Body of pancreas (tissue), 4 donors: Measurements from ENCODE around the gene PRDX6. TPM values are rescaled to one million over a fixed set of nuclear protein-coding genes. Genes with fewer than 3 reads are reported as not detected.
"Not testable (repeated sequence)": the region's sequence is repeated elsewhere in the genome, so short reads cannot be mapped to it uniquely, and the experiment has no call there.

Experiments used
- ATAC-seq: fragments of 150-250 bp; one replicate; pipeline ENCODE4 v1.9.1; 2016
- DNase-seq, 4 donors: peaks; one replicate each; pipeline ENCODE4 v3.0.0-alpha.2; 2019
- H3K27ac ChIP-seq, 4 donors: fragments of 200-600 bp; sonication (generic); 1 replicate in 3 of 4; 2 replicates in 1 of 4; pipeline versions ENCODE4 v1.5.1 to v1.6.1; 2016 to 2019; ENCODE audit warnings: mild to moderate bottlenecking in 1 of 4, mixed read lengths in 1 of 4, moderate library complexity in 1 of 4
- H3K27me3 ChIP-seq, 2 donors: fragments of 200-600 bp; sonication (generic); one replicate each; pipeline ENCODE4 v1.6.0; 2016; ENCODE audit warnings: mild to moderate bottlenecking in 1 of 2
- H3K36me3 ChIP-seq, 2 donors: fragments of 200-600 bp; sonication (generic); replicated peaks in 1 of 2; 2 replicates each; pipeline ENCODE4 v1.5.1; 2016; ENCODE audit warnings: low read depth in 2 of 2; ENCODE audit not compliant: insufficient read depth in 1 of 2
- H3K4me1 ChIP-seq: fragments of 200-600 bp; sonication (generic); one replicate; pipeline ENCODE4 v1.6.0; 2016
- H3K4me3 ChIP-seq, 2 donors: fragments of 200-600 bp; sonication (generic); 1 replicate in 1 of 2; 2 replicates in 1 of 2; pipeline ENCODE4 v1.5.1; 2016 to 2019
- H3K9me3 ChIP-seq, 3 donors: fragments of 200-600 bp; sonication (generic); 1 replicate in 2 of 3; 2 replicates in 1 of 3; pipeline ENCODE4 v1.5.1; 2016
- CTCF ChIP-seq, 7 experiments: fragments of 450-650 bp in 4 of 7; fragments of 200-600 bp in 3 of 7; sonication (generic) in 3 of 7; IDR thresholded peaks; one replicate each; pipeline ENCODE4 v1.5.1; 2016 to 2019; ENCODE audit warnings: antibody characterized with exemption in 7 of 7
- POLR2A ChIP-seq, 3 donors: fragments of 450-650 bp; IDR thresholded peaks; one replicate each; pipeline ENCODE4 v1.6.1; 2016; ENCODE audit warnings: antibody characterized with exemption in 3 of 3, mild to moderate bottlenecking in 2 of 3
- WGBS, 2 donors: methylation state at CpG; one replicate each; pipeline ENCODE4 v1.1.5; 2017; 5-methylcytosine and 5-hydroxymethylcytosine counted together
- intact Hi-C: fragments of 100-400 bp; cut with DNase I; formaldehyde crosslinking; loops from one replicate; pipeline ENCODE4 v1.15.1; 2023
- total RNA-seq, 2 donors: library from RNA; depleted of rRNA; stranded (reverse); fragments of >200 nt; gene quantifications; one replicate each; pipeline ENCODE4 v1.1.0, GENCODE V29; 2016

PRDX6 gene
- total RNA-seq, 2 donors from 2014 or later, result 64.1 to 222 TPM

- DNase-seq (no peak), ATAC-seq (no peak)
- no peaks in the 10 kb centered on the region for H3K27me3 ChIP-seq
- TF ChIP-seq CTCF (IDR thresholded peaks at IDR 0.05) (no peak), POLR2A (IDR thresholded peaks at IDR 0.05) (no peak)
- no peaks in the 10 kb centered on the region for H3K4me1 ChIP-seq
- H3K9me3 ChIP-seq, result no peaks in the 10 kb centered on the region
- peaks cover 27 to 43% of the 10 kb centered on the region in 2 donors for H3K36me3 ChIP-seq
- no peak overlapping the region for H3K27ac ChIP-seq
- 70 to 72% methylated on average over 2 of the region's 2 CpGs for WGBS, 2 donors
- intact Hi-C loops, result no loop called here
- no peak overlapping the region for H3K4me3 ChIP-seq
These were observed 10.9 kb downstream of the PRDX6 start for GRCh38 chr1:173488001-173488400.

GRCh38 chr1:173489149-173489600 is 12.0 kb downstream of the PRDX6 start:
- Histone ChIP-seq H3K9me3 (no peaks in the 10 kb centered on the region), H3K27ac (no peak overlapping the region), H3K4me1 (no peaks in the 10 kb centered on the region), H3K36me3 (peaks cover 27 to 34% of the 10 kb centered on the region in 2 donors), H3K4me3 (no peak overlapping the region), H3K27me3 (no peaks in the 10 kb centered on the region)
- DNase-seq (no peak), ATAC-seq (no peak)
- 91 to 93% methylated on average over 5 of the region's 5 CpGs for WGBS, 2 donors
- TF ChIP-seq POLR2A (IDR thresholded peaks at IDR 0.05) (no peak), CTCF (IDR thresholded peaks at IDR 0.05) (no peak)
- intact Hi-C loops, result no loop called here

- peaks cover 27 to 29% of the 10 kb centered on the region in 2 donors for H3K36me3 ChIP-seq
- intact Hi-C loops, result loop anchor here (10.0 kb wide), 1 partner anchor 65 kb away; no protein-coding TSS in a partner anchor
These were observed 12.8 kb downstream of the PRDX6 start for GRCh38 chr1:173489929-173490328.

GRCh38 chr1:173491508-173491907 is 14.4 kb downstream of the PRDX6 start:
- no peak for TF ChIP-seq POLR2A (IDR thresholded peaks at IDR 0.05)
- TF ChIP-seq CTCF (IDR thresholded peaks at IDR 0.05), result no peak
- no peaks in the 10 kb centered on the region for H3K4me1 ChIP-seq
- ATAC-seq, result no peak
- H3K27ac ChIP-seq, result no peak overlapping the region
- H3K9me3 ChIP-seq, result no peaks in the 10 kb centered on the region
- peaks cover 12 to 15% of the 10 kb centered on the region in 2 donors for H3K36me3 ChIP-seq
- 94 to 95% methylated on average over 2 of the region's 2 CpGs for WGBS, 2 donors
- intact Hi-C loops, result loop anchor here (10.0 kb wide), 1 partner anchor 67 kb away; no protein-coding TSS in a partner anchor
- no peak for DNase-seq
- no peak overlapping the region for H3K4me3 ChIP-seq
- no peaks in the 10 kb centered on the region for H3K27me3 ChIP-seq

More at GRCh38 chr1:173489929-173490328, 12.8 kb downstream of the PRDX6 start:
- DNase-seq (no peak), ATAC-seq (no peak)
- Histone ChIP-seq H3K4me3 (no peak overlapping the region), H3K4me1 (no peaks in the 10 kb centered on the region), H3K27ac (no peak overlapping the region), H3K27me3 (no peaks in the 10 kb centered on the region), H3K9me3 (no peaks in the 10 kb centered on the region)
- no peak for TF ChIP-seq CTCF (IDR thresholded peaks at IDR 0.05)
- TF ChIP-seq POLR2A (IDR thresholded peaks at IDR 0.05), result no peak
- WGBS, 2 donors, result 94 to 98% methylated on average over 3 of the region's 3 CpGs

- intact Hi-C loops, result loop anchor here (10.0 kb wide), 1 partner anchor 68 kb away; no protein-coding TSS in a partner anchor
- not testable (repeated sequence) for DNase-seq, H3K27ac ChIP-seq
These were observed 16.0 kb downstream of the PRDX6 start for GRCh38 chr1:173493125-173493524.

More at GRCh38 chr1:173493125-173493524, 16.0 kb downstream of the PRDX6 start:
- not testable (repeated sequence) for H3K4me1 ChIP-seq, H3K27me3 ChIP-seq, ATAC-seq, H3K4me3 ChIP-seq, H3K36me3 ChIP-seq, H3K9me3 ChIP-seq
- WGBS, 2 donors, result 89 to 94% methylated on average over 8 of the region's 8 CpGs
